ENCODE results near the gene PI4KA.
"Not testable (repeated sequence)": the region's sequence is repeated elsewhere in the genome, so short reads cannot be mapped to it uniquely, and the experiment has no call there.

PI4KA gene

GRCh38 chr22:20825624-20826023 lies 33.0 kb downstream of the PI4KA start:
- Histone ChIP-seq H3K9me3 (ENCODE audit: control insufficient read depth, insufficient read depth, low read length) (no peaks in the 10 kb centered on the region), H3K27me3 (ENCODE audit: control insufficient read depth, low read length) (no peaks in the 10 kb centered on the region), H3K27ac (ENCODE audit: low read depth, low read length) (no peak overlapping the region), H4K20me1 (ENCODE audit: control insufficient read depth, insufficient read depth, low read depth, low read length) (no peaks in the 10 kb centered on the region), H3K9me2 (replicated peaks; ENCODE audit: control insufficient read depth, low read length) (no peaks in the 10 kb centered on the region), H3K4me3 (ENCODE audit: low read length) (no peak overlapping the region), H3K4me2 (ENCODE audit: low read length) (no peak overlapping the region), H3K79me2 (ENCODE audit: control insufficient read depth, low read length) (no peaks in the 10 kb centered on the region), H3K4me1 (ENCODE audit: control insufficient read depth, low read length) (no peaks in the 10 kb centered on the region), H3F3A (ENCODE audit: control insufficient read depth, insufficient read depth) (no peaks in the 10 kb centered on the region; the same call in 1 of the 2 replicates), H3K36me3 (ENCODE audit: control insufficient read depth, low read length) (peaks cover 31% of the 10 kb centered on the region)
- TF ChIP-seq, protein P1, sequence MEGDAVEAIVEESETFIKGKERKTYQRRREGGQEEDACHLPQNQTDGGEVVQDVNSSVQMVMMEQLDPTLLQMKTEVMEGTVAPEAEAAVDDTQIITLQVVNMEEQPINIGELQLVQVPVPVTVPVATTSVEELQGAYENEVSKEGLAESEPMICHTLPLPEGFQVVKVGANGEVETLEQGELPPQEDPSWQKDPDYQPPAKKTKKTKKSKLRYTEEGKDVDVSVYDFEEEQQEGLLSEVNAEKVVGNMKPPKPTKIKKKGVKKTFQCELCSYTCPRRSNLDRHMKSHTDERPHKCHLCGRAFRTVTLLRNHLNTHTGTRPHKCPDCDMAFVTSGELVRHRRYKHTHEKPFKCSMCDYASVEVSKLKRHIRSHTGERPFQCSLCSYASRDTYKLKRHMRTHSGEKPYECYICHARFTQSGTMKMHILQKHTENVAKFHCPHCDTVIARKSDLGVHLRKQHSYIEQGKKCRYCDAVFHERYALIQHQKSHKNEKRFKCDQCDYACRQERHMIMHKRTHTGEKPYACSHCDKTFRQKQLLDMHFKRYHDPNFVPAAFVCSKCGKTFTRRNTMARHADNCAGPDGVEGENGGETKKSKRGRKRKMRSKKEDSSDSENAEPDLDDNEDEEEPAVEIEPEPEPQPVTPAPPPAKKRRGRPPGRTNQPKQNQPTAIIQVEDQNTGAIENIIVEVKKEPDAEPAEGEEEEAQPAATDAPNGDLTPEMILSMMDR (IDR thresholded peaks at IDR 0.05; ENCODE audit: low read depth, low read length, poor library complexity, severe bottlenecking), result no peak
- no peak for TF ChIP-seq EZH2phosphoT487 (IDR thresholded peaks at IDR 0.05; ENCODE audit: borderline replicate concordance, low read length)

DNA sequence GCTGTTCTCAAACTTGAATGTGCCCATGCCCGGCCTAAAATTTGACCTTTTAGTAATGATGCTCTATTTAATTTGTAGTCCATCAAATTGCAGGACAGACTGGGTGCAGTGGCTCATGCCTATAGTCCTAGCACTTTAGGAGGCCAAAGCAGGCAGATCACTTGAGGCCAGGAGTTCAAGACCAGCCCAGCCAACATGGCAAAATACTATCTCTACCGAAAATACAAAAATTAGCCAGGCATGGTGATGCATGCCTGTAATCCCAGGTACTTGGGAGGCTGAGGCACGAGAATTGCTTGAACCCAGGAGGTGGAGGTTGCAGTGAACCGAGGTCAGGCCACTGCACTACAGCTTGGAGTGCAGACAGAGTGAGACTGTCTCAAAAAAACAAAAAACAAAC lies 33.4 kb downstream of the PI4KA start:
- not testable (repeated sequence) for H3K9me2 ChIP-seq (replicated peaks; ENCODE audit: control insufficient read depth, low read length); H4K20me1 ChIP-seq (ENCODE audit: control insufficient read depth, insufficient read depth, low read depth, low read length); H3F3A ChIP-seq (ENCODE audit: control insufficient read depth, insufficient read depth); H3K27me3 ChIP-seq (ENCODE audit: control insufficient read depth, low read length); H3K4me1 ChIP-seq (ENCODE audit: control insufficient read depth, low read length); H3K9me3 ChIP-seq (ENCODE audit: control insufficient read depth, insufficient read depth, low read length); H3K27ac ChIP-seq (ENCODE audit: low read depth, low read length); H3K4me3 ChIP-seq (ENCODE audit: low read length); H3K4me2 ChIP-seq (ENCODE audit: low read length); H3K79me2 ChIP-seq (ENCODE audit: control insufficient read depth, low read length)
- H3K36me3 ChIP-seq (ENCODE audit: control insufficient read depth, low read length), result peaks cover 28% of the 10 kb centered on the region

DNA sequence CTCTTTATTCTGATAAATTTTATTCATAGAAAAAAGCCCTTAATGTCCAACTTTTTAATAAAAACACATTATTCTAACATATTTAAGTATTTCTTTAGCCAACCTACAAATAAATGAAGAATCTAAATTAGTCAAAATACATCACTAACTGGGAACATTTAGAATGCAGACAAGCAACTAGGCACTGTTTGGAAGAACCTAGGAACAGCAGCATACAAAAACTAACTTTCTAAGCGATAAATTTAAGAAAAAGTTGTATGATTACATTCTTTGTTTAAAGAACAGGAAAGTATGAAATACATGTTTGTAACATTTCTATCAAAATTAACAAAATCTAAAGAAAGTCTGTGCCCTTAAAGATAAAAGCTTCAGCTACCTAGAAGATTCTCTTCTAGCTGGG lies 35.3 kb downstream of the PI4KA start:
- H3K36me3 ChIP-seq (ENCODE audit: control insufficient read depth, low read length), result peaks cover 37% of the 10 kb centered on the region
- H3K27ac ChIP-seq (ENCODE audit: low read depth, low read length), result no peak overlapping the region
- no peak overlapping the region for H3K4me3 ChIP-seq (ENCODE audit: low read length)
- H3K27me3 ChIP-seq (ENCODE audit: control insufficient read depth, low read length), result no peaks in the 10 kb centered on the region
- H3K79me2 ChIP-seq (ENCODE audit: control insufficient read depth, low read length), result no peaks in the 10 kb centered on the region
- no peak overlapping the region for H3K4me2 ChIP-seq (ENCODE audit: low read length)
- H3K9me2 ChIP-seq (replicated peaks; ENCODE audit: control insufficient read depth, low read length), result no peaks in the 10 kb centered on the region
- no peaks in the 10 kb centered on the region; the same call in 1 of the 2 replicates for H3F3A ChIP-seq (ENCODE audit: control insufficient read depth, insufficient read depth)
- no peaks in the 10 kb centered on the region for H4K20me1 ChIP-seq (ENCODE audit: control insufficient read depth, insufficient read depth, low read depth, low read length)
- H3K4me1 ChIP-seq (ENCODE audit: control insufficient read depth, low read length), result no peaks in the 10 kb centered on the region
- no peaks in the 10 kb centered on the region for H3K9me3 ChIP-seq (ENCODE audit: control insufficient read depth, insufficient read depth, low read length)
- TF ChIP-seq, protein P1 (IDR thresholded peaks at IDR 0.05; ENCODE audit: low read depth, low read length, poor library complexity, severe bottlenecking), result no peak
- TF ChIP-seq EZH2phosphoT487 (IDR thresholded peaks at IDR 0.05; ENCODE audit: borderline replicate concordance, low read length), result no peak

- no peaks in the 10 kb centered on the region for H3K9me2 ChIP-seq (replicated peaks; ENCODE audit: control insufficient read depth, low read length)
- H4K20me1 ChIP-seq (ENCODE audit: control insufficient read depth, insufficient read depth, low read depth, low read length), result no peaks in the 10 kb centered on the region
- H3K9me3 ChIP-seq (ENCODE audit: control insufficient read depth, insufficient read depth, low read length), result no peaks in the 10 kb centered on the region
- H3K27ac ChIP-seq (ENCODE audit: low read depth, low read length), result no peak overlapping the region
- H3K79me2 ChIP-seq (ENCODE audit: control insufficient read depth, low read length), result no peaks in the 10 kb centered on the region
- no peaks in the 10 kb centered on the region for H3K27me3 ChIP-seq (ENCODE audit: control insufficient read depth, low read length)
- no peaks in the 10 kb centered on the region for H3K4me1 ChIP-seq (ENCODE audit: control insufficient read depth, low read length)
- peaks cover 39% of the 10 kb centered on the region for H3K36me3 ChIP-seq (ENCODE audit: control insufficient read depth, low read length)
- TF ChIP-seq, protein P1 (IDR thresholded peaks at IDR 0.05; ENCODE audit: low read depth, low read length, poor library complexity, severe bottlenecking), result no peak
- TF ChIP-seq EZH2phosphoT487 (IDR thresholded peaks at IDR 0.05; ENCODE audit: borderline replicate concordance, low read length), result no peak
- H3F3A ChIP-seq (ENCODE audit: control insufficient read depth, insufficient read depth), result no peaks in the 10 kb centered on the region; the same call in 1 of the 2 replicates
- H3K4me3 ChIP-seq (ENCODE audit: low read length), result no peak overlapping the region
- H3K4me2 ChIP-seq (ENCODE audit: low read length), result no peak overlapping the region
These were observed 36.4 kb downstream of the PI4KA start for GRCh38 chr22:20822240-20822639.

- not testable (repeated sequence) for H3K27me3 ChIP-seq (ENCODE audit: control insufficient read depth, low read length); H3F3A ChIP-seq (ENCODE audit: control insufficient read depth, insufficient read depth); H3K9me3 ChIP-seq (ENCODE audit: control insufficient read depth, insufficient read depth, low read length); H3K79me2 ChIP-seq (ENCODE audit: control insufficient read depth, low read length); H3K9me2 ChIP-seq (replicated peaks; ENCODE audit: control insufficient read depth, low read length); H3K27ac ChIP-seq (ENCODE audit: low read depth, low read length); H3K4me2 ChIP-seq (ENCODE audit: low read length); H3K4me3 ChIP-seq (ENCODE audit: low read length); H4K20me1 ChIP-seq (ENCODE audit: control insufficient read depth, insufficient read depth, low read depth, low read length); H3K4me1 ChIP-seq (ENCODE audit: control insufficient read depth, low read length)
- H3K36me3 ChIP-seq (ENCODE audit: control insufficient read depth, low read length), result peaks cover 44% of the 10 kb centered on the region
These were observed 36.8 kb downstream of the PI4KA start for GRCh38 chr22:20821717-20822239.
